ENCODE data around the gene NANOS2.

Gene NANOS2

DNA sequence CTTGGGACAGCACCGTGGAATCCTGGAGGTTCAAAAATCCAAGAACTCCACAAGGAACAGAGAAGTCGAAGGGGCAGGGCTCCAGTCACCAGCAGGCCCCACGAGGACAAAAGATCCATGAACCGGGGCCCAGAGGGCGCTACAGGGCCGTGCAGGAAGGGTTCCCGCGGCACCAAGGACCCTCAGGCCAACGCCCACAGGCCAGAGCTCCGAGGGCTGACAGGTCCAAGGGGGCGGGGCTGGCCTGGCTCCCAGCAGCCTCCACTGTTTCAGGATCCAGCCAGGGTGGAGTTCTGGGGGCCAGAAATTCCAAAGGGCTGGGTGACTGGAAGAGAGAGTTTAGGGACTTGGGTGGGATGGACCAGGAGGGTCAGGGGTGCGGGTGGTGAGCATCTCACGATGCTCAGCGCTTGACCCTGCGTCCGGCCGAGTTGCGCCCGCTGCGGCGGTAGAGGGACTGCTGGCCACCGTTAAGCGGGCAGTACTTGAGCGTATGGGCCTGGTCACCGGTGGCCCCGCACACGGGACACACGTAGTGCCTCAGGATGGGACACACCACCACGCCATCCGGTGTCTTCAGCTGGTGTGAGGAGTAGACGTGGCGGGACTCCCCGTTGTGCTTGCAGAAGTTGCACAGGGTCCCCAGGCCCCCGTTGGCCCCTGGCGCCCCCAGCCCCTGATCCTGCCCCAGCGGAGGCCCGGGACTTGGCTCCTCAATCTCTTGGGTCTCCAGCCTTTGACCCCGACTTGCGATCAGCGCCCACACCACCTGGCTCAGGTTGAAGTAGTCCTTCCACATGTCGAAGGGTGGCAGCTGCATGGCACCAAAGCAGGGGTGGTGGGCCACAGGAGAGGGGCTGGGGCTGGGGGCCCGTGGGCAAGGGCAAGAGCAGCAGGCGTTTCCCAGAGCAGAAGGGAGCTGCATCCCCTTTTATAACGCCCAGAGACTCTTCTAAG lies at the start of gene NANOS2:
TSS of gene NANOS2 (minus strand) at position 905 of the 957 bp plus-strand sequence. CDS start at position 820, 85 bp downstream.
- DNase-seq = no peak

DNA sequence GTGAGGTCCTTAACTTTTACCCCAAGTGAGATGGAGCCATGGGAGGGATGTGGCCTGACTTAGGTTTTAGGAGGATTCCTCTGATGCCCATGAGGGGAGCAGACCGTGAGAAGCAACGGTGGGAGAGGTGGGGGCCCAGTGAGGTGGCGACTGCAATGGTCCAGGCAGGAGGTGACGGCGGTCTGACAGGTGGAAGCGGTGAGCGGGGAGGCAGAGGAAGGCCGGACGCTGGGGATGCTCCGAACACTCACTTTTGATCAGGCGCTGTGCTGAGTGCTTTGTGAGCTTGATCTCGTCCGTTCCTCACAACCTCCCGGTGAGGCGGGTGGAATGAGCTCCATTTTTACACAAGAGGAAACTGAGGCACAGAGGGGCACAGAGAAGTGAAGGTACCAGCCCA lies 47.4 kb upstream of the NANOS2 start:
- DNase-seq = no peak

DNA sequence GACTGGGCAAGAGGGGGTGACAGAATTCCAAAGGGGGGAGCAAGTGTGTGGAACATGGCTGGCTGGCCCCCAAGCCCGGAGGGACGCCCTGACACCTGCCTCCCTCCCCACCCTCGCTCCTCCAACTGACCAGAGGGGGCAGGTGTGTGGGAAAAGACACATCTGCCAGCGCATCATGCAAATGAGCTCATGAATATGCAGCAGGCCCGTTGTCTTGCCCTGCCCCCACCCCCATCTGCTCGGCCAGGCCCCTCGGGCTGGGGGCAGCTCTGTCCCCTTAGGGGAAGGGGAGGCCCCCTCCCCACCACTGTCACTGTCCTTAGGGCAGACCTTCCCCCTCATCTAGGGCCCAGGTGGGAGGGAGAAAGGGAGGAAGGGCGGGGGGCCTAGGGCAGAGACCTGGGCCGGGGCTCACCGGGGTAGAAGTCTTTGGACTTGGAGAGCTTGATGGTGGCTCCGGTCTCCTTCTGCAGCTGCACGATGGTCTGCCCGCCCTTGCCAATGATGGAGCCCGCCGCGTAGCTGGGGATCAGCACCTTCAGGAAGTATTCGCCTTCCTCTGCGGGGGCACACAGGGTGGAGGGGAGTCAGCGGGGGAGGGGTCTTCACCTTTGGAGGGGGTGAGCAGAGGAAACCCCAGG lies 46.1 kb upstream of the NANOS2 start:
- no peak for DNase-seq

DNA sequence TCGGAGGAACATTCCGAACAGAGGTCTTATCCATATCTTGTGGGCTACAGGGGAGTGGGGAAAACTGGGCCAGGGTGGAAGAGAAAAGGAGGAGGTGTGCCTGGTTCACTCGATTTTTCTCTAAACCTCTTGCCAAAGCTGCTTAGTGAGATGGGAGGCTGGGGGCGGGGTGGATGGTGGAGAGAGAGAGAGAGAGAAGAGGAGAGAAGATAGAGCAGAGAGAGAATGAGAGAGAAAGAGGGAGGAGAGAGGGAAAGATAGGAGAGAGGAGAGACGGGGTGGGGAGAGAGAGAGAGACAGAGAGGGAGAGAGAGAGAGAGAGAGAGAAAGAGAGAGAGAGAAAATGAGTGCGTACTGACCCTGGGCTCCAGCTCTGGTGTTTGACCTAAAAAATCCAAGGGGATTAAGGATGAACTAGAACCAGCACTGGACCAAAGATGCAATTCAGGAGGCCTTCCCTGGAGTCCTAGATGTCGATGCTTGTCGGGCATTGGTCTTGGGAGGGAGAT lies 45.0 kb upstream of the NANOS2 start:
- DNase-seq = no peak

DNA sequence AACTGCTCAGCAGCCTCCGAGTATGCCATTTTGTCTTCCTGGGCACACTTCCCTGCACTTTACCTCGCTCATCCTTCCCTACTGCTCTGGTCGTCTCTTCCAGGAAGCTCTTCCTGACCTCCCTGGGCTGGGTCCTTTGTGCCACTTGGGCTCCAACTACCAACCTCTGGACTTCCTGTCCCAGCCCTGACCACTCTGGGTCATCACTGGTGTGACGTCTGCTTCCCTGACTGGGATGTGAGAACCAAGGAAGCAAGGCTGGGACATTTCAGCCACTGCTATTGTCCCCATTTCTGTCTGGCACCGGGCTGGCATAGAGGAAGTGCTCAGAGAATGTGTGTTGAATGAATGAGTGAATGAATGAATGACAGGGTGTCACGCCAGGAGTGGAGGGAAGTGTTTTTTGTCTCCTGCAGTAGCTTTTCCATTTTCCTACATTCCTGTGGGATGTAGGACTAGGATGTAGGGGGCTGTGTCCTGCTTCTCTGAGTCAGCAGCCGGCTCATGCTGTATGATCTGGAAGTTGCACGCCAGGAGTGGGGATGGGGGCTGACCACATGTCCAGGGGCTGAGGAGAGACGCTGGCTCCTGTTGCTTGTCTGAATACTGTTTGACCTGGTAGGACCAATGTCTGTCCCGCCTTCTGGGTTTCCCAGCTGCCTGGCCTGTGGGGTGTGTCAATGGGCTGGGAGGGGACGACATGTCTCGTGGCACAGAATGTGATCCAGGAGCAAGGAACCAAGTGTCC lies 44.4 kb upstream of the NANOS2 start:
- peak; percentile 47 for DNase-seq

DNA sequence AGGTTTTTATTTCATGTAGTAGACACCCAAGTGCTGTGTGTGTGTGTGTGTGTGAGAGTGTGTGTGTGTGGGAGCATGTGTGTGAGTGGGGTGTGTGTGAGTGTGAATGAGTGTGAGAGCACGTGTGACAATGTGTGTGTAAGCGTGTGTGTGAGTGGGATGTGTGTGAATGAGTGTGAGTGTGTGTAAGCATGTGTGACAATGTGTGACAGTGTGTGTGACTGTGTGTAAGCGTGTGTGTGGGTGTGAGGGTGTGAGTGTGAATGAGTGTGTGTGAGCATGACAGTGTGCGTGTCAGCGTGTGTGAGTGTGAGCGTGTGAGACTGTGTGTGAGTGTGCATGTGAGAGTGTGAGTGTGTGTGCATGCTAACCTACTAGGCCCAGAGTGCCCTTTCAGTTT lies 43.7 kb upstream of the NANOS2 start:
- no peak for DNase-seq

DNA sequence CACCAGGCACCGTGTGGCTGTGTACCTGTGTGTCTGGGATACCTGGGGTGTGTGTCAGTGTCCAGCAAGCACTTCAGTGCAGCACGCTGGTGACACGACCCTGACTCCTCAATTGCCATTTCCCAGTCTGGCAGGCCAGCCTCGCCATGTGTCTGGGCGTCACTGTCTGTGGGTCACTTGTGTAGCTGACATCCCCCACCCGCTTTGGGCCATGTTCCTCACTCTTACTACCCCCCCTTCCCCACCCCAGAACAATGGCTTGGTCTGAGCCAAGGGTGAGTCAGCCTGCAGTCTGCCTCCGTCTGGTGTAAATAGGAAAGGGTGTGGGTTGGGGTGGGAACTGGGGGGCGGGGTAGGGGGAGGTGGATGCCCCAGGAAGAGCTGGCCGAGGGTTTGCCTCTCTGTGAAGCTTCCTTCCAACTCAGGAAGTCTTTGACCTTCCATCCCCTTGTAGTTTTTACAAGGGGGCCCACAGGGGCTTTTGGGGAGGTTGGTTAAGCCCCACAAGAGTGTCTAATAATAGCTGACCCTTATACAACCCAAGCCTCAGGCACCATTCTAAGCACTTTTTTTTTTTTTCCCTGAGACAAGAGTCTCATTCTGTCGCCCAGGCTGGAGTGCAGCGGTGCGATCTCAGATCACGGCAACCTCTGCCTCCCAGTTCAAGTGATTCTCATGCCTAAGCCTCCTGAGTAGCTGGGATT lies 41.5 kb upstream of the NANOS2 start:
- peak; percentile 35 for DNase-seq

DNA sequence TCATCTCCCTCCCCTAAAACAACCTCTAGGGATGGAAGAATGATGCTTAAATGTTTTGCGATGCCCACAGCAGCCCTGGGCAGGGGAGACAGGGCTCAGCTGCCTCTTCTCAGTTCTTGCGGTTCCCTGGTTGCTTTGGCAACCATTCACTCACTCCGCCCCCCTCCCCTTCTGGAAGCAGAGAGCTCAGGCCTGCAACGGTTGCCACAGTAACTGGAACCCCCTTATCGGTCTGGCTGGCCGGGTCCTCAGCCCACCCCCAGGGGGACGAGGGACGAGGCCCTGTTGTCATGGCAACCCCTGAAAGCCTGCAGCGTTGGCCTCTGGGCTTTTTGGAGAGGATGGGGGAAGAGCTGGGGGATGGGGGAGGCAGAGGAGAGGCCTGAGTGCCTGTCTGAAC lies 39.6 kb upstream of the NANOS2 start:
- DNase-seq = no peak

DNA sequence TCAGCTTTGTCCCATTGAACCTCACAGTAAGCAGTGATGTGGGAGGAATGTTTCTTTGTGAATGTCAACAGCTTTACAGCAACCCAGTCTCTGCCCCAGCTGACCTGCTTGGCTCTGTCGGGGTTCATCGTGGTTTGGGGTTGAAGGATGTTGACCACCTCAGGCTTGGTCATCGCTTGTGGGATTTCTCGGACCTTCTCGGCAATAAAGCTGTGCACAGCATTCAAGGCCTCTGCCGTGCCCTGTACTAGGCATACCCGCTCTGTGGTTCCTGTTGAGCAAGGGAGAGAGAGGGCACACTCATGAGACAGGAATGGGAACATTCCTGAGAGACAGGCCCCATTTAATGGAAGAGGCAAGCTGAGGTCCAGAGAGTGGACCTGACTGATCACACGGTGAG lies 39.1 kb upstream of the NANOS2 start:
- no peak for DNase-seq

DNA sequence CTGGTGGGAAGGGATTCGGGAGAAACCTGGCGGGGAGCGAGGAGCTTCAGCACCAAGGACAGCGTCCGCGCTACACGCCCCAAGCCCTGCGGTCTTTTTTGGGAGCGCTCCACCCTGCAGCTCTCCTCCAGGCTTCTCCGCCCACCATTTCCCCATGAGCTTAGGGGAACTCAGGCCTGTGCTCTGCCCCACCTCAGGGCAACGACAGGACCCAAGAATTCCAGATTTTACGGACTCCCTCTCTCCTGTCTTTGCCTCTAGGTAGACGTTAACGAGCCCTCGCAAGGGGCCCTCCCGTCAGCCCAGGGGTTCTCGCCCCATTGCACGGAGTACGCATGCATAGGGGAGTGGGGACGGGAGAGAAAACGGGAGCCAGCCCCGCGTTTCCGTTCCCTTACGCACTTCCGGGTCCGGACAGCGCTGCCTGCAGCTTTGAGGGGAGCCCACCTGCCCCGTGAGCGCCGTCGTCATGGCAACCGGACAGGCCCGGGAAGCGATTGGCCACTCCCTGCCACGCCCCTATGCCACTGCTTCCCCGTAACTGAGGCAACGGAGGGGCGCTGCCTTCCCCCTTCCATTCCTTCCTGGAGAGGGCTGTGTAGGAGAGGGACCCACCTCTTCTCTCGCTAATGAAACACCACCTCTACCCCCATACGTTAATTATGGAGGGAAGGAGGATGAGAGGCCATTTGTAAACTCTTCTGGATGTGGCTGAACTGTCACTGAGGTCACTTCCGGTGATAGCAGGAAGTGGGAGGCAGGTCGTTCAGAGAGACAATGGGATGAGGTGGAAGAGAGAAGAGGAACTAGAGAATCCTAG lies 38.3 kb upstream of the NANOS2 start:
- DNase-seq = peak; percentile 59

DNA sequence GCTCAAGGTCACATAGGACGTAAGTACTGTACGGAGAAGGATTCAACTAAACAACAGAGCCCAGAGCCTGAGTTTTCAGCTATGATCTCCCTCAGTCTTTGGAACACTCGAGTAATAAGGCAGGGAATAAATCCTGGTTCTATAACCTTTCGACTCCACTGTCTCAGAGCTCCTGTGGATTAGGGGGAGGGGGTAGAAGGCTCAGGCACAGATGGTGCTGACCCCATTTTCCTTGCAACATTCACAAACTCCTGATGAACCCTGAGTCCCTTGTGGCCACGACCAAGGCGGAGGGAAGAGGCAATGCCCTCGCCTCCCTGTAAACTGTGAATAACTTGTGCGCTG lies 37.7 kb upstream of the NANOS2 start:
- DNase-seq = no peak

DNA sequence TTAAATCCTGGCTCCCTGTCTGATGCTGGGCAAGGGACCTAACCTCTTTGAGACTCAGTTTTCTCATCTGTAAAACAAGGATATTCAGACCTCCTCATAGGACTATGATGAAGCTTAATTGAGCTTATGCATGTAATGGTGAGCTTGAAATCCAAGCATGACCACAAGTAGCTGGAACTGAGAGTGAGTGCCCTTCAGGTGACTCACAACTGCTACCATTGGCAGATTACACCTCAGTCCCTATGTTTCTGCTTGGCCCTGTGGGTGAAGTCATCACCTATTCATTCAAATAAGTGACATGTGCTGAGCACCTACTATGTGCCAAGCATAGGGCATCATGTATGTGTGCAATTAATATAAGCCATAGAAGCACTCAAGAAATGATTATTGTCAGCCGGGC lies 33.3 kb upstream of the NANOS2 start:
- peak; percentile 13 for DNase-seq

DNA sequence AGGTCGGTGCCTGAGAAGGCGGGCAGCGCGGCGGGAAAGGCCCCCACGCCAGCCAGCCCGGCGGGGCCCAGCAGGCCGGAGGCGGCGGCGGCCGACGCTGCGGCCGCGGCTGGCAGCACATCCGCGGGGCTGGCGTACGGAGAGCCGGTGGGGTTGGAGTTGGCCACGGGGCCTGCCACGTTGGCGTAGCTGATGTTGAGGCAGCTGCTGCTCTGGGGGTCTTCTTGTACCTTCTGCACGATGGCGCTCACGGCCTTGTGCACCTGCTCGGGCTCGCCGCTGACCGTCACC lies 25.9 kb upstream of the NANOS2 start:
- DNase-seq = no peak

DNA sequence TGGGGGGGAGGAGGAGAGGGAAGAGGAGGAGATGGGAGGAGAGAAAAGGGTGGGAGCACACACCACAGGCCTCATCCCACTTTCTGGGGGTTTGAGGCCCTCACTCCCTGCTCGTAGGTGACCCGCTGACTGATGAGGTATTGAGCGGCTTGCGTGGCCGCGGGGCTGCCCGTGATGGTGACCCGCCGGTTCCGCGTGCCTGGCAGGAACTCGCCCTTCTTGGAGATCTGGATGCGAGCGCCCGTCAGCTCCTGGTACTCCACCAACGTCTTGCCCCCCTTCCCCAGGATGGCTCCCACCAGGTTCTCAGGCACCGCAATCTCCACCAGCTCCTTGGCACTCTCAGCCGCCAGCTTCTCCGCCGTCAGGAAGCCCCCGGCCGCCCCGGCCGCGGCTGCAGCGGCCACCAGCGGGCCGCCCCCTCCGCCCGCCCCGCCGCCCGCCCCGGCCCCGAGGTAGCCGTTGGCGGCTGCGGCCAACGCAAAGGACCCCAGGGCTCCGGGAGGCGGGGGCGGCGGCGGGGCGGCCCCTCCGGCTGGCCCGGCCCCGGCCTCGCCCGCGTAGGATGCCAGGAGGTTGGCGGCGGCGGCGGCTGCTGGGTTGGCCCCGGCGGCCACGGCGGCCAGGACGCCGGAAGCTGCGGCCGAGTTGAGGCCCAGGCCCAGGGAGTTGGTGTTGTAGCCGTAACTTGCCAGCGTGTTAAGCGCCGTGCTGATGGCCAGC lies 25.4 kb upstream of the NANOS2 start:
- DNase-seq = no peak

DNA sequence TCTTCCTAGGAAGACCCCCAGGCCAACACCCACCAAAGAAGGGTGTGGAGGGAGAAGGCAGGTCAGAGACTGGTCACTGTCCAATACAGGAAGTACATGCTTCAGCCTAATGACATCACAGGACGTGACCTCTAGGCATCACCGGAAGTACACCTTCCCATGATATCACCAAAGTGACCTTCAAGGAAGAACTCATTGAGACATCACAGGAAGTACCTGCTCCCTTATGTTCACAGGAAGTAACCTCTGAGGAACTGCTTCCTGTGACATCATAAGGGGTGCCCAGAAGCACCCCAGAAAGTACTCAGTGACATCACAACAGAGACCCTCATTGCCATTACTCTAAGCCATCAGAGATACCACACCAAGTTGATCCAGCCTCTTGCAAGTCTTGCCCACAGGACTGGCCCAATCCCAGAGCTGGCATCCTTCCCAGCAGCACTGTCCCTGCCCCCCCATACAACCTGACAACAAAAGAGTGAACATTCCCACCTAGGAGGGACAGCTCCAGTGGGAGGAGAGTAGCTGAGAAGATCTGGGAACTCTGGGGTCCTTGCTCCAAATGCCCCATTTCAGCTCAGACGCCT lies 24.2 kb upstream of the NANOS2 start:
- no peak for DNase-seq

DNA sequence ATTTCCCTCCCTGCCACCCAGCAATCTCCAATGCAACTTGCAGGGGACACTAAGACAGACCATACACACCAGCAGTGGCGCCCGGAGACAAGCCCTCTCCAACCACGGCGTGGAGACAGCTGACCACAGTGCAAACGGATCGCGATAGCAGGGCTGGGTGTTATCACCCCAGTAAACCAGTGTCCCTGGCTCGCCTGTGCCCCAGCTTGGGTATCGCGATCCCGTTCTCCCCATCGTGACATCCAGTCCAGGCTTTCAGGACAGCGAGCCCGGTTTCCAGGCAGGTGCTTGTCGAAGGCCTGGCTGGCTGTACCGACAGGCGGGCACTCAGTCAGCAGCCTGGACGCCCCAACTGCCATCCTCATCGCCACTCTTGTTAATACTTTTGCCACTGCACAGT lies 20.7 kb upstream of the NANOS2 start:
- no peak for DNase-seq

DNA sequence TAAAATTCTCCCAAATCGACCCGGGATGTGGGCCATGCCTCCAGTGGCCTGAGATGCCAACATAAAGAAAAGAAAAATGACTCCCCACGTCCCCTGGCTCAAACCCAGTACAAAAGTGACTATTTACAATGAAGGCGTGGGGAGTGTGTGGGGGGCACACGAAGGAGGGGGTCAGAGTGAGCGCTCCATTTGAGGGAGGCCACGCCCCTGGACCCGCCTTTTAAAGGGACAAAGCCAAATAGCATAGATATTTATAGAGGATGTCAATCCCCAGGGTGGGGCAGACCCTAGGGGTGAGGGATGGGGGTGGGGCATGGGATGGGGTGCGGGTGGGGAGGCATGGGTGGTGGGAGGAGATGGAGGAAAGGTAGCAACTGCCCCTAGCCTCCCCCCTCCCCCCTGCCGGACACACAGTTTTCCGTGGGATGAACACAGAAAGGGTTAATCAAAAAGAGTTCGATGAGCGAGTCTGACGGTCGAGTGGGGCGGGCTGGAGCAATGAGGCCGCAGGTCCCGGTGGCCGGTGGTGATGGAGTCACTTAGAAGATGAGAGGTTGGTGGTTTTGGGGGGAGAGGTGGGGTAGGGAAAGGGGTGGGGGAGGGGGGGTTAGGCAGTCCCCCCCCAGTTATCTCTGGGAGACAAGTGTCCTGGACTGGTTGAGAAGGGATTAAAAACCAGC lies 20.1 kb upstream of the NANOS2 start:
- no peak for DNase-seq

DNA sequence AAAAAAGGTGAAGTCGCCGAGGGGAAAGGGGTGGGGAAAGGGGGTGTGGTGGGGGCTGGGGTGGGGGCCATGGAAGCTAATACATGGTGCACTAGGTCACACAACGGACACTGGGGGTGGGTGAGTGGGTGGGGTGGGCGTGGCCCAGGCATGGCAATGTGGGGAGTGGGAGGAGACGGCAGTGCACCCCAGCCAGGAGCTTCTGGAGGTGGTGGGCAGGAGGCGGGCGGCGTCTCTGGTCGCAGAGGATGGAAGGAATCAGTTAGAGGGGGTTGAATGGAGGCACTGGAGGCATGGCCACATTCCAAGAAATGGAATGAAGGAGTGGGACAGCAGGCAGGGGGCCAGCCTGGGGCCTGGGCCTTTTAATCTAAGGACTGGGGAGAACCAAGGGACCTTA lies 19.2 kb upstream of the NANOS2 start:
- DNase-seq = no peak

DNA sequence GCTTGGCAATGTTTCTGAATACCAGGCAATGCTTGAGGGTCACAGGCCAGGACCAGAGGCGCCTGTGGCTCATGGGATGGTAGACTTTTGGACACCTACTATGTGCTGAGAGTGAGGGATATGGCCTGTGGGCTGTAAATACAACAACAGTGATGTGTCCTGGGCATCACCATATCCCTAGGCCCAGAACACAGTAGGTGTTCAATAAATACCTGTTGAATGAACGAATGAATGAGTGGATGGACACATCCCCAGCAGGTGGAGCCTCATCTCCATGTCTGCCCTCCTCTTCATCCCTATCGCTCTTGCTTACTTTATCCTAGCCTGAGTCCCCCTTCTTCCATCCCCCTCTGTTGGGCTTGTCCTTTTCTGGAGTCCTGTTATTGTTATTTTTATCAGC lies 16.5 kb upstream of the NANOS2 start:
- no peak for DNase-seq

DNA sequence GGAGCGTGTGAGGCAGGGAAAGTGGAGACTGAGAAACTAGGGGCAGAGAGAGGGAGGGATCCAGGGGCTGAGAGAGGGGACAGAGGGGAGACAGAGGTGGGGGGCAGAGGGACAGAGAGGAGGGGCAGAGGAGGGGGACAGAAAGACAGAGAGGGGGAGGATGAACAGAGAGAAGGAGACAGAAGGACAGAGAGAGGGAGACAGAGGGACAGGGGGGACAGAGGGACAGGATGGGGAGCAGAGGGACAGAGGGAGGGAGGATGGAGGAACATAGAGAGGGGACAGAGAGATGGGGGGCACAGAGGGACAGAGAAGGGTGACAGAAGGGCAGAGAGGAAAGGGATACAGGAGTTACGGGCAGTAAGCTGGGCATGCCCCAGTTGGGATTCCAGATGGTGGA lies 14.7 kb upstream of the NANOS2 start:
- no peak for DNase-seq
